OCI-LY7 (cell line): ENCODE measurements around the gene MCM5. TPM values are rescaled to one million over a fixed set of nuclear protein-coding genes. Genes with fewer than 3 reads are reported as not detected.

Experiments
- BruUV-seq: library from RNA; stranded (reverse); fragments of 400-500 nt; replicated peaks from 2 replicates; lab custom pipeline; 2021; lab: Mats Ljungman, UMichigan
- CTCF ChIA-PET: fragments of 300-600 bp; sonication (Branson Sonifier 250); formaldehyde crosslinking; loops from one replicate; lab custom pipeline; 2022; ENCODE audit warnings: antibody characterized with exemption; ENCODE audit not compliant: unreplicated experiment; lab: Charles Lee
- POLR2A ChIA-PET: fragments of 300-600 bp; sonication (Branson Sonifier 250); formaldehyde crosslinking; loops from one replicate; lab custom pipeline; 2022; ENCODE audit warnings: antibody characterized with exemption; lab: Charles Lee
- DNase-seq: peaks from one replicate; pipeline ENCODE4 v3.0.0-alpha.2; 2015; ENCODE audit warnings: low spot score
- H2AFZ ChIP-seq: fragments of 200-600 bp; sonication (generic), shearing (Covaris generic); 2 replicates; pipeline ENCODE4 v1.6.1; 2014; ENCODE audit warnings: mild to moderate bottlenecking, antibody characterized with exemption, low read length, moderate library complexity
- H3K27ac ChIP-seq: fragments of 200-600 bp; sonication (generic); 2 replicates; pipeline ENCODE4 v1.5.1; 2014; ENCODE audit warnings: mixed run types, low read depth, mild to moderate bottlenecking, moderate library complexity, low read length, inconsistent platforms; ENCODE audit not compliant: poor library complexity, severe bottlenecking
- H3K36me3 ChIP-seq: fragments of 200-600 bp; sonication (generic); 2 replicates; pipeline ENCODE4 v1.6.1; 2014; ENCODE audit warnings: mild to moderate bottlenecking, antibody characterized with exemption, low read length, moderate library complexity, mixed read lengths; ENCODE audit not compliant: insufficient read depth
- H3K4me1 ChIP-seq: fragments of 200-600 bp; sonication (generic); 2 replicates; pipeline ENCODE4 v1.5.1; 2014; ENCODE audit warnings: mild to moderate bottlenecking, low read length; ENCODE audit not compliant: insufficient read depth, poor library complexity, severe bottlenecking
- H3K4me2 ChIP-seq: fragments of 200-600 bp; sonication (generic); 2 replicates; pipeline ENCODE4 v1.6.1; 2014; ENCODE audit warnings: mild to moderate bottlenecking, low read length
- H3K4me3 ChIP-seq: fragments of 200-600 bp; sonication (generic); 2 replicates; pipeline ENCODE4 v1.5.1; 2014; ENCODE audit warnings: mild to moderate bottlenecking, low read depth, low read length; ENCODE audit not compliant: poor library complexity, severe bottlenecking
- H3K79me2 ChIP-seq: fragments of 200-600 bp; sonication (generic); 2 replicates; pipeline ENCODE4 v1.6.1; 2016; ENCODE audit warnings: low read depth, mild to moderate bottlenecking, low read length, moderate library complexity, mixed read lengths; ENCODE audit not compliant: insufficient read depth
- H3K9me2 ChIP-seq: fragments of 200-600 bp; sonication (generic); 2 replicates; pipeline ENCODE4 v1.6.1; 2016; ENCODE audit warnings: mild to moderate bottlenecking, low read length, mixed read lengths; ENCODE audit not compliant: insufficient read depth
- H3K9me3 ChIP-seq: fragments of 200-600 bp; sonication (generic); 2 replicates; pipeline ENCODE4 v1.6.1; 2014; ENCODE audit warnings: mild to moderate bottlenecking, mixed run types, low read length, mixed read lengths
- H4K20me1 ChIP-seq: fragments of 200-600 bp; sonication (generic); 2 replicates; pipeline ENCODE4 v1.6.1; 2014; ENCODE audit warnings: mild to moderate bottlenecking, antibody characterized with exemption, low read length, moderate library complexity, mixed read lengths; ENCODE audit not compliant: insufficient read depth
- CTCF ChIP-seq: fragments of 200-600 bp; sonication (generic); conservative IDR thresholded peaks from 2 replicates; pipeline ENCODE4 v1.5.1; 2014; ENCODE audit warnings: mild to moderate bottlenecking, antibody characterized with exemption, low read length, moderate library complexity, mixed read lengths
- EZH2phosphoT487 ChIP-seq: fragments of 200-600 bp; sonication (generic); IDR thresholded peaks from 2 replicates; pipeline ENCODE4 v1.6.1; 2018; ENCODE audit warnings: low read depth, borderline replicate concordance, mild to moderate bottlenecking, mixed run types, antibody characterized with exemption, low read length, moderate library complexity, mixed read lengths
- intact Hi-C: fragments of 100-400 bp; cut with micrococcal nuclease; formaldehyde crosslinking; loops from one replicate; pipeline ENCODE4 v1.10.0; 2022; ENCODE audit not compliant: unreplicated experiment
- total RNA-seq, 2 experiments: library from RNA; depleted of rRNA in 1 of 2; stranded (reverse); fragments of >200 nt in 1 of 2; shearing (Covaris generic) in 1 of 2; gene quantifications; 2 replicates each; pipeline ENCODE4 v1.2.3, GENCODE V29; 2014 to 2022

MCM5 gene
- total RNA-seq, 2 experiments from 2014 or later = 242 to 360 TPM

GRCh38 chr22:35421121-35421520 lies 21.2 kb downstream of the MCM5 start:
- H3K4me3 ChIP-seq = no peak overlapping the region
- H3K79me2 ChIP-seq = peaks cover 3% of the 10 kb centered on the region; the same call in 1 of the 2 replicates
- no peak for TF ChIP-seq CTCF
- no peak for TF ChIP-seq EZH2phosphoT487
- BruUV-seq = no TSS peak
- no peaks in the 10 kb centered on the region for H3K9me3 ChIP-seq
- POLR2A ChIA-PET = no interaction called here
- no peaks in the 10 kb centered on the region for H3K4me1 ChIP-seq
- no peak overlapping the region for H2AFZ ChIP-seq
- no peak overlapping the region for H3K4me2 ChIP-seq
- CTCF ChIA-PET = no interaction called here
- H3K9me2 ChIP-seq = no peaks in the 10 kb centered on the region
- no peak overlapping the region for H3K27ac ChIP-seq
- H3K36me3 ChIP-seq = peaks cover 99% of the 10 kb centered on the region
- no peak for DNase-seq
- no peaks in the 10 kb centered on the region; the same call in 1 of the 2 replicates for H4K20me1 ChIP-seq
- intact Hi-C loops = no loop called here

GRCh38 chr22:35422145-35422544 lies 22.2 kb downstream of the MCM5 start:
- CTCF ChIA-PET = no interaction called here
- no peak overlapping the region for H3K4me3 ChIP-seq
- no peaks in the 10 kb centered on the region for H3K9me3 ChIP-seq
- peaks cover 99% of the 10 kb centered on the region for H3K36me3 ChIP-seq
- intact Hi-C loops = no loop called here
- no peak for TF ChIP-seq EZH2phosphoT487
- no peak for TF ChIP-seq CTCF
- no peaks in the 10 kb centered on the region for H3K4me1 ChIP-seq
- H3K4me2 ChIP-seq = no peak overlapping the region
- DNase-seq = no peak
- POLR2A ChIA-PET = interaction anchor here (0.7 kb wide), 1 partner anchor 566 kb away, joined by 3 read pairs; no protein-coding TSS in a partner anchor
- H3K79me2 ChIP-seq = peaks cover 3% of the 10 kb centered on the region; the same call in 1 of the 2 replicates
- no peaks in the 10 kb centered on the region for H3K9me2 ChIP-seq
- BruUV-seq = no TSS peak
- H2AFZ ChIP-seq = no peak overlapping the region
- no peak overlapping the region for H3K27ac ChIP-seq
- H4K20me1 ChIP-seq = no peaks in the 10 kb centered on the region; the same call in 1 of the 2 replicates

GRCh38 chr22:35422936-35423335 lies 23.0 kb downstream of the MCM5 start:
- ChIA-PET CTCF (no interaction called here), POLR2A (no interaction called here)
- H3K9me2 ChIP-seq = no peaks in the 10 kb centered on the region
- intact Hi-C loops = no loop called here
- no peak for DNase-seq
- peaks cover 99% of the 10 kb centered on the region for H3K36me3 ChIP-seq
- no peaks in the 10 kb centered on the region; the same call in 1 of the 2 replicates for H4K20me1 ChIP-seq
- BruUV-seq = no TSS peak
- no peak overlapping the region for H3K4me3 ChIP-seq
- no peaks in the 10 kb centered on the region for H3K4me1 ChIP-seq
- peaks cover 3% of the 10 kb centered on the region; the same call in 1 of the 2 replicates for H3K79me2 ChIP-seq
- H3K9me3 ChIP-seq = no peaks in the 10 kb centered on the region
- H3K27ac ChIP-seq = no peak overlapping the region
- no peak overlapping the region for H2AFZ ChIP-seq
- no peak overlapping the region for H3K4me2 ChIP-seq
- TF ChIP-seq CTCF = no peak
- no peak for TF ChIP-seq EZH2phosphoT487
